CD4-positive, alpha-beta T cell (primary cell): ENCODE measurements around the gene KRTAP10-10. TPM values are rescaled to one million over a fixed set of nuclear protein-coding genes. Genes with fewer than 3 reads are reported as not detected.

ENCODE experiments used
- ATAC-seq: fragments of 200-7000 bp; cut with Tn5 transposase; one replicate; pipeline ENCODE4 v1.10.0; 2022; ENCODE audit warnings: mild to moderate bottlenecking; ENCODE audit not compliant: poor library complexity
- CTCF ChIA-PET: fragments of 350-600 bp; sonication (Branson Sonifier 250); formaldehyde crosslinking; loops from one replicate; lab custom pipeline; 2021; ENCODE audit warnings: antibody characterized with exemption, inconsistent platforms; lab: Charles Lee
- POLR2A ChIA-PET: fragments of 350-600 bp; sonication (Branson Sonifier 250); formaldehyde crosslinking; loops from one replicate; lab custom pipeline; 2021; ENCODE audit warnings: antibody characterized with exemption, inconsistent platforms; lab: Charles Lee
- DNase-seq, 14 experiments: peaks; one replicate each; pipeline ENCODE4 v3.0.0-alpha.2; 2013 to 2020; ENCODE audit warnings: mixed read lengths in 2 of 14
- H3K27ac ChIP-seq, 2 donors: one replicate each; pipeline versions ENCODE4 v1.5.1 to v1.7.0; 2013; ENCODE audit warnings: low read length in 2 of 2, low read depth in 1 of 2, mild to moderate bottlenecking in 1 of 2
- H3K27me3 ChIP-seq, 2 experiments: 1 replicate in 1 of 2; 2 replicates in 1 of 2; pipeline versions ENCODE4 v1.6.1 to v1.7.0; 2013; ENCODE audit warnings: low read length in 2 of 2, control low read depth in 1 of 2, mild to moderate bottlenecking in 1 of 2, moderate library complexity in 1 of 2; ENCODE audit not compliant: insufficient read depth in 2 of 2, control insufficient read depth in 1 of 2
- H3K36me3 ChIP-seq: one replicate; pipeline ENCODE4 v1.6.1; 2013; ENCODE audit warnings: low read length, control low read depth; ENCODE audit not compliant: insufficient read depth
- H3K4me1 ChIP-seq: one replicate; pipeline ENCODE4 v1.6.1; 2013; ENCODE audit warnings: low read length, control low read depth; ENCODE audit not compliant: insufficient read depth
- H3K4me3 ChIP-seq: one replicate; pipeline ENCODE4 v1.5.1; 2013; ENCODE audit warnings: mild to moderate bottlenecking, low read length, moderate library complexity
- H3K9me3 ChIP-seq, 2 experiments: 1 replicate in 1 of 2; 2 replicates in 1 of 2; pipeline versions ENCODE4 v1.6.1 to v1.7.0; 2013; ENCODE audit warnings: low read length in 2 of 2, mild to moderate bottlenecking in 2 of 2, control low read depth in 1 of 2, moderate library complexity in 1 of 2; ENCODE audit not compliant: control insufficient read depth in 1 of 2, insufficient read depth in 1 of 2
- H3K27ac Mint-ChIP-seq: one replicate; pipeline ENCODE4 v1.8.0; 2020; ENCODE audit warnings: mixed read lengths
- H3K27me3 Mint-ChIP-seq: one replicate; pipeline ENCODE4 v1.8.0; 2021; ENCODE audit warnings: mixed read lengths
- H3K36me3 Mint-ChIP-seq: one replicate; pipeline ENCODE4 v1.8.0; 2021; ENCODE audit warnings: low read depth, mixed read lengths
- H3K4me1 Mint-ChIP-seq: one replicate; pipeline ENCODE4 v1.8.0; 2021; ENCODE audit warnings: low read depth, mixed read lengths
- H3K4me3 Mint-ChIP-seq: one replicate; pipeline ENCODE4 v1.8.0; 2020; ENCODE audit warnings: mild to moderate bottlenecking, mixed read lengths
- H3K9me3 Mint-ChIP-seq: one replicate; pipeline ENCODE4 v1.8.0; 2020; ENCODE audit warnings: mixed read lengths
- CTCF ChIP-seq: fragments of 200-600 bp; IDR thresholded peaks from one replicate; pipeline ENCODE4 v1.8.0; 2022; ENCODE audit warnings: antibody characterized with exemption, mild to moderate bottlenecking
- intact Hi-C, 2 experiments: fragments of 100-400 bp; cut with DNase I in 1 of 2; cut with micrococcal nuclease in 1 of 2; formaldehyde crosslinking; loops; one replicate each; pipeline versions ENCODE4 v1.15.1 to v1.9.0; 2023 to 2025; cut with DNase I, micrococcal nuclease
- total RNA-seq, 174 experiments: library from RNA in 2 of 174; stranded (reverse) in 2 of 174; gene quantifications; one replicate each; pipeline ENCODE4 v1.2.3 and lab custom pipeline; 2021 to 2026

The KRTAP10-10 gene
- total RNA-seq, 2 experiments from 2014 or later = not detected

GRCh38 chr21:44593598-44594405 lies 43.4 kb upstream of the KRTAP10-10 start:
- Mint-ChIP-seq H3K4me3 (no peak overlapping the region), H3K27me3 (peaks cover 8% of the 10 kb centered on the region), H3K9me3 (no peaks in the 10 kb centered on the region), H3K4me1 (no peaks in the 10 kb centered on the region), H3K27ac (no peak overlapping the region), H3K36me3 (no peaks in the 10 kb centered on the region)
- H3K27ac ChIP-seq = no peak overlapping the region
- peaks cover 2 to 8% of the 10 kb centered on the region in 2 experiments for H3K9me3 ChIP-seq
- H3K27me3 ChIP-seq = peaks cover 0 to 3% of the 10 kb centered on the region in 2 experiments
- H3K4me1 ChIP-seq = no peaks in the 10 kb centered on the region
- ChIA-PET CTCF (no interaction called here), POLR2A (no interaction called here)
- no peak for ATAC-seq
- no peaks in the 10 kb centered on the region for H3K36me3 ChIP-seq
- no peak overlapping the region for H3K4me3 ChIP-seq
- TF ChIP-seq CTCF = no peak
- intact Hi-C loops = no loop called here
- DNase-seq = no peak

- intact Hi-C loops = no loop called here
- no peaks in the 10 kb centered on the region for H3K36me3 ChIP-seq
- POLR2A ChIA-PET = no interaction called here
- no peak for DNase-seq
- H3K4me3 ChIP-seq = no peak overlapping the region
- H3K36me3 Mint-ChIP-seq = no peaks in the 10 kb centered on the region
- no peak overlapping the region for H3K27ac Mint-ChIP-seq
- TF ChIP-seq CTCF = no peak
- H3K27me3 Mint-ChIP-seq = peaks cover 6% of the 10 kb centered on the region
- no peak for ATAC-seq
- no peaks in the 10 kb centered on the region for H3K4me1 ChIP-seq
- CTCF ChIA-PET = no interaction called here
- no peak overlapping the region for H3K4me3 Mint-ChIP-seq
- H3K9me3 ChIP-seq = peaks cover 8 to 10% of the 10 kb centered on the region in 2 experiments
- H3K27me3 ChIP-seq = no peaks in the 10 kb centered on the region
- H3K27ac ChIP-seq = no peak overlapping the region
- H3K4me1 Mint-ChIP-seq = no peaks in the 10 kb centered on the region
- no peaks in the 10 kb centered on the region for H3K9me3 Mint-ChIP-seq
Observed at GRCh38 chr21:44594406-44594916, 42.7 kb upstream of the KRTAP10-10 start.

GRCh38 chr21:44595524-44595923 lies 41.6 kb upstream of the KRTAP10-10 start:
- Histone ChIP-seq H3K4me1 (no peaks in the 10 kb centered on the region), H3K36me3 (no peaks in the 10 kb centered on the region), H3K4me3 (no peak overlapping the region), H3K27ac (no peak overlapping the region), H3K27me3 (no peaks in the 10 kb centered on the region), H3K9me3 (peaks cover 9 to 10% of the 10 kb centered on the region in 2 experiments)
- no peak overlapping the region for H3K27ac Mint-ChIP-seq
- intact Hi-C loops = no loop called here
- POLR2A ChIA-PET = interaction anchor here (0.8 kb wide), 1 partner anchor 24 kb away, joined by 3 read pairs; no protein-coding TSS in a partner anchor
- no peaks in the 10 kb centered on the region for H3K27me3 Mint-ChIP-seq
- TF ChIP-seq CTCF = no peak
- no peak overlapping the region for H3K4me3 Mint-ChIP-seq
- no peaks in the 10 kb centered on the region for H3K9me3 Mint-ChIP-seq
- CTCF ChIA-PET = no interaction called here
- no peaks in the 10 kb centered on the region for H3K4me1 Mint-ChIP-seq
- H3K36me3 Mint-ChIP-seq = no peaks in the 10 kb centered on the region
- ATAC-seq (no peak), DNase-seq (no peak)
